Stimulated activated CD8-positive, alpha-beta memory T cell treated with anti-CD3 and anti-CD28 coated beads, Interleukin-7, amount 100 ng/mL, for 24 hours (primary cell): ENCODE measurements around the gene SMARCA2.

ENCODE experiments used
- DNase-seq: peaks from one replicate; pipeline ENCODE4 v3.0.0-alpha.2; 2020; ENCODE audit warnings: low read depth

Gene SMARCA2

GRCh38 chr9:2093920-2094597, 78.9 kb downstream of the SMARCA2 start:
- DNase-seq, result no peak

DNA sequence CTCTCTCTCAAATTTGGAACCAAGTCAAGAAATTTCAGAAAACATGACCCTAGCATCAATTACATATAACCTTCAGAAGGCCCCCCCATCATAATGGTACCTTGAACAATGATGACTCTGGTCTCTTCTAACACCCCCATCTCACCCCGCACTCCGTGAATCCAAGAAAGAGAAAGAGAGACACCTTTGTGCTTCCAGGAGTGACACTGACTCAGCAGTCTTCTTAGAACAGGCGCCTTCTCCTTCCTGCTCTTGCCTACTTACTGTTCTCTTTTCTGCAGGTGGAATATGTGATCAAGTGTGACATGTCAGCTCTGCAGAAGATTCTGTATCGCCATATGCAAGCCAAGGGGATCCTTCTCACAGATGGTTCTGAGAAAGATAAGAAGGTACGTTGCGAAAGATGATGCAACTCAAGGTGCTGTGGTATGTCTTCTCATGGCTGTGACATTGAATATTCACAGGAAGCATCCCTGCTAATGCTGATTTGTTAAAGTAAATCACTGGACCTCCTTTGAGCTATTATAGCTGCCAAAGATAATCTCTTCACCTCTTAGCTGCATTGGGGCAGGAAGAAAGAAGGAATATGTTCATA, 81.3 kb downstream of the SMARCA2 start:
- no peak for DNase-seq

GRCh38 chr9:2106666-2107065, 91.5 kb downstream of the SMARCA2 start:
- no peak for DNase-seq

GRCh38 chr9:2107906-2108451, 92.8 kb downstream of the SMARCA2 start:
- DNase-seq, result no peak

DNA sequence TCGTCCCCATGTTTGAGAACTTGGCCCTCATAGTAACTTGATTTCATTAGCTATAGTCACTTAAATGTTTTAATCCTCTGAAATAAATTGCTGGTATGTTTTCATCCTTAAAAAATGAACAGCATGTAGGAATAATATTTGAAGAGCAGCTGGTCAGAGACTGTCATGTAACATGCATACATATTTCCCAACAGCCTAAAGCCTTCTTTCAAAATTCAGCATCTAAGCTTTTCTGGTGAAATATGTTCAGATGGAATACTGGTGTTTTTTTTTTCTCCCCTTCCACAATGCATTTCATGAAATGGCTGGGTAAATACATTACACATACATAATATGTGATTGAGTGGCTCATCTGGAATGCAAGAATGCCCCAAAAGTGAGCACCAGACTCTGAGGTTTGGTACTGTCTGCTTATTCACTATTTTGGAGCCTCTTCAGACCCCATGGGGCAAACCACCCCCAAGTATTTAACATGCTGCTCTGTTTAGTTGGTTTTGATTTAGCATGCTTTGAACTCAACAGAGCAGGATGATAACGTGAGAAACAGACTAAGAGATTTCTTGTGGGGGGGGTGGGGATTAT, 94.0 kb downstream of the SMARCA2 start:
- no peak for DNase-seq

DNA sequence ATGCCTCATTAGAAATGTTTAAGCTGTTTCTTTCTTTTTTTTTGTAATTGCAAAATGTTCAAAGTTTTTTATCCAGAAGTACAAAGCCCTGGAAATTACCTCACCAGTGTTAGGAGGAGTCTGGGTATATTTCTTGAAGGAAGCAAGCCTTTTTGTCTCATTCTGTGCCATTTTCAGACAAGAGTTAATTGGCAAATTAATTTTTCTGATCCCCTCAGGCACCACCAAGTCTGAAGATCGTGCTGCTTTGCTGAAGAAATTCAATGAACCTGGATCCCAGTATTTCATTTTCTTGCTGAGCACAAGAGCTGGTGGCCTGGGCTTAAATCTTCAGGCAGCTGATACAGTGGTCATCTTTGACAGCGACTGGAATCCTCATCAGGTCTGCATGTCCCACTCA, 94.9 kb downstream of the SMARCA2 start:
- no peak for DNase-seq

DNA sequence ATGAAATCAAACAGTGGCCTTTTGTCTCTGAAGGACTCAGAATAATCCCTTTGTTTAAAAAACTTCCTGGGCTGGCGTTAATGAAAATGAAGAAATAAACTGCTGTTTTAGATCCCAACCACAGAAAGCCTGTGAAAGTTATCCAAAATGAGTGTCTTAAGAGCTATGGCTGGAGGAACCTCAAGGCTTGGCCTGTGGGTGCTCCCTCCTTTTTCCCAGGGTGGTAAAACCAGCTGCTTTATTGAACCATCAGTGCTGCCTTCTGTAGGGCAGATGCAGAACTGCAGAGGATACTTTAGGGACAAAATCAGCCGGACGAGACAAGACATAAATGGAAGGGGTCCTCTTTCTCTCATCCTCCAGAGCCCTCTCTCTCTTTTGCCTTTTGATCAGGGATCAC, 100.9 kb downstream of the SMARCA2 start:
- no peak for DNase-seq

DNA sequence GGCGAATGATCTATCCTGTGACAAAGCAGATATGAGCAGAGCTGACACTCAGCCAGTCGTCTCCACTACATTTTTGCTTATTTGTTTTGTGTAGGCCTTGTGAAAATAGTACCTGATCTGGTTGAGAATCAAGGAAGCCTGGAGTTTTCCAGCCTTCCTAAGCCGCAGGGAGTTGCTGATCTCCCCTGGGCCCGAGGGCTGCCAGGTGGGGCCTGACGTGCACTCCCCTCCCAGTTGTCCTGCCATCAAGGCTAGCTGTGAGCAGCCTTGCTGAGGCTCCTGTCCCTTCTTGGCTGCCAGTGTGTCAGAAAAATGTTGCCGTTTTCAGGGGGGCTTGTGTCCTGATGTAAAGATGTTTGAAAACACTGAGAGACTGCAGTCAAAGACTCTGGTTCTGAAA, 102.4 kb downstream of the SMARCA2 start:
- DNase-seq, result no peak

- DNase-seq, result no peak
Measured at GRCh38 chr9:2119566-2119965, 104.4 kb downstream of the SMARCA2 start.

- no peak for DNase-seq
Measured at GRCh38 chr9:2120926-2121689, 106.0 kb downstream of the SMARCA2 start.

DNA sequence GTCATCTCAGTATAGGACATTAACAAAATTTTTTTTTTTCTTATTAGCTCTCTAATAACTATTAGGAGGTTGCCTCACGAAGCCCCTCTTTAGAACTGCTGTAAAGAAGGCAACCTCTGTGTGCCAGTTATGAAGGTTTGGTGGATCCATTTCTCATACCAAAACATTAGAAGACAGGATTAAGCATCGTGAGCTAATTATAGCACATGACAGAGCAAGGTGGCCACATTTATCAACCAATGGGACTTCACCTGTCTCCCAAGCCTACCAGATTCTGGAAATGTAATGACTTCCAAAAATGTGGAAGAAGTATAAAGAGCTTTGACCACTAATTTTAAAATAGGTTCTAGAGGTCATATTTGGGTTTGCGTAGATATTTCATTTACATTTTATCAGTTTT, 107.2 kb downstream of the SMARCA2 start:
- no peak for DNase-seq

DNA sequence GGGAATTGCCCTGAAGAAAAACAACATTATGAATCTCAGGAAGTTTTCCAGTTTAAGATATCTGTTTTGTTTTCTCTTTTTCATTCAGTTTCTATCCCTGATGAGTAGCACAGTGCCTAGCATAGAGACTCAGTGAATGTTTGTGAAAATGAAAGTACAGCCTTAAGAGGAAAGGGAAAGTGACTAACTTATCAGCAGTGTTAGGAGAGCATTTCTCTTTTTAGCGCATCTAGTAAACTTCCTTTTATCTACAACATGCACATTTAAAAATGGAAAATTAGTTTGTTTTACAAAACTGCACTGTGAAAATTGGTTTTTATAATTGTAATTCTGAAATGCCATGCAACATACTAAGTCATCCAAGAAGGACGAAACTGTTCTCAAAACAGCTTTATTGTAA, 110.8 kb downstream of the SMARCA2 start:
- DNase-seq, result no peak

DNA sequence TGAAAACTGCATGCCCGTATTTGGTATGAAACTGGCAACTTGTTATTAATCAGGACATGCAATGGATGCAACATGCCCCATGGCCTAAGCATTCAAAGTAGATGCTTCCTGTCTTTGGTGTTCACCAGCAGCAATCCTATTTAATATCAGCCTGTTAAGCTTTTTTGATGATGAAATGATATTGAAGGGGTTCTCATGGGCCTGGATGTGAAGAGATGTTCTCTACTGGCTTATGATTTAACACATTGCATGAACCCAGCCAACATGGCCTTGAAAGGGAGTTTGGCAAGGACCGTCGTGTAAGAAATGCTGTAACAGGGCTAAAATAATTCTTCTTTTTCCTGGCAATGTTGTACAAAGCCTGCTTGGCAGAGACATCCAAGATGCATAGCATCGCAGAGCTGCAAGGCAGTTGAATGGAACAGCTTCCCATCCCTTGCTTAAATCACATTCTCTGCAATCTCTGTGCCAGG, 111.2 kb downstream of the SMARCA2 start:
- DNase-seq, result no peak

DNA sequence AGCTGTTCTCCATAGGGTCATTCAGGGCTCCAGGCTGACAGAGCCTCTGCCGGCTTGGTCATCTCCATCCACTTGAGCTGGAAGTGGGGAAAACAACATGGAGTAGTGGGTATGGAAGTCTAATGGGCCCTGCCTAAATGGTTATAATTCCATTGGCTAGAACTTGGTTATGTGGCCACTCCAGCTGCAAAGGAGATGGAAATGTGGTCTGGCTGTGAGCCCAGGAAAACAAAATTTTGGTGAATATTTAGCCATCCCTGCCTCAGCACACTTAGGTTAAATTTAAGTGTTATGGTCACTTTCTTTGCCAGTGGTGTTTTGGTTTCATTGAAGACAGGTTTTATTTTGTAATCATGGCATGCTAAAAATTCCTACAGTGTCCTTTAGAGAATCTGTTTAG, 112.3 kb downstream of the SMARCA2 start:
- DNase-seq, result no peak

- DNase-seq, result no peak
Measured at GRCh38 chr9:2128141-2128540, 113.0 kb downstream of the SMARCA2 start.

GRCh38 chr9:2128618-2129017, 113.5 kb downstream of the SMARCA2 start:
- no peak for DNase-seq

DNA sequence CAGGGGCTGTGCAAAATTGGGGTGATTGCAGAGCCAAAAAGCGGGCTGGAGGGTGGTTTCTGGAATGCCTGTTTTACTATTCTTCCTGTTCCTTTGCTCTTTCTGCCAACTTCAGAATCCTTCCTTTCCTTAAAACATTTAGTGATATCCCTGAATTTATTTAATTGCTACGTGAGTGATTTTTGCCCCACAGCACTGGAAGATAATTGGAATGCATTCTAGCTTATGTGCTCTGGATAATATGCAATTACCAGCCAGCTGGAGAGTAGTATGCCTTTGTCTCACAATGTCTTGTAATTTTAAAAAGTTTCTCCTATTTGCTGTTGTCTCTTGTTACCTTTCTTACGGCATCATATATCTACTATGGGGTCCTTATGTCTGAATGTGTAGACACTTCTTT, 115.8 kb downstream of the SMARCA2 start:
- DNase-seq, result no peak

DNA sequence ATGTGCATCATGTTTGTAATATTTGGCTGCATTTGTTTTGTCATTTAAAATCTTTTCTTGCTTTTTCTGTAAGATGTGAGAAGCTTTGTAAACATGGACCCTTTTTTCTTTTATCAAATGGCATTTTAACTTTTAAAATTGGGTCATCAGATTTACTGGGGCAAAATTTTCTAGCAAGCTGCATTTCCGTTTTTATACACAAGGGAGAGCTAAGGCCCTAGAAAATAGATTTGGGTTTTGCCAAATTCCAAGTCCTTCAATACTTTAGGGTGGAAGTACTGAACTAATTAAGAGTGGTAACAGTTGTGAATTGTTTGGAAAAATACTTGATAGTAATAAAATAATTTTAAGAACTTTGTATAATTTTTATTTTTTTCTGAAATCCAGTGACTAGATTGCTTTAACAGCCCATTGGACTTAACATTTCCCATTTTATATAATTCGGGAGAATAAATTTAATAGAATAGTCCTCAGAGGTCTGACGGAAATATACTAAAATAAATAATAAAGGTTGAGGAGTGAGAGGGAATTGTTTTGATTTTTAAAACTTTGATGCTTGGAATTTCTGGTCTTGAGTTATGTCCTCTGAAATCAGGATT, 117.4 kb downstream of the SMARCA2 start:
- DNase-seq, result no peak

DNA sequence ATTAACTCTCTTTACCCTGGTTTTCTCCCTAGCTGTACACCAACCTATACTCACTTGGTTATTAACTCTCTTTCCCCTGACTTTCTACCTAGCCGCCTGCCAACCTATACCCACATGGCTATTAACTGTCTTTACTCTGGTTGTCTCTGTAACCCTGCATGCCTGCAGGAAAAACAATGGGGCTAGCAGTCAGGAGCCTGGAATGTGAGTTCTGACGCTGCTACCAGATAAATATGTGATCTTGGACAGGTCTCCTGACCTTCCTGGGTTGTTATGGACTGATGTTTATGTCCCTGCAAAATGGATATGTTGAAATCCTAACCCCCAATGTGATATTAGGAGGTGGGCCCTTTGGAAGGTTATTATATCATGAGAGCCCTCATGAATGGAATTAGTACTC, 119.2 kb downstream of the SMARCA2 start:
- DNase-seq, result no peak

DNA sequence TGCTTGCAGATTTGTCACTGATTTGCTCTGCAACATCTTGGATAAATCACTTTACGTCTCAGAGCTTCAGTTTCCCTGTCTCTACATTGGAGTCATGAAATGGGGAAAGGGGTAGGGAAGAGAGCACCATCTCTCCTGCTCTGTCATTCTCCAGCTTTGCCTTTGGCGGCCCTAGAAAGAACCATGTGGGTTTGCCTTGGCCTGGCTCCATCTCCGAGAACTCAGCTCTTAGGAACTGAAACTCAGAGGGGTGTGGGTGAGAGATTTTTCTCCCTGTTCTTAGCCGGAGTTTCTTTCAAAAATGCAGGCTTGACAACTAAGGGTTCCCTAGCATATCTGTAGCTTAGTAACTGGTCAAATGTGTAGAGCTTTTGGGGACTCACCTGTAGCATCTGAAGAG, 123.5 kb downstream of the SMARCA2 start:
- no peak for DNase-seq

DNA sequence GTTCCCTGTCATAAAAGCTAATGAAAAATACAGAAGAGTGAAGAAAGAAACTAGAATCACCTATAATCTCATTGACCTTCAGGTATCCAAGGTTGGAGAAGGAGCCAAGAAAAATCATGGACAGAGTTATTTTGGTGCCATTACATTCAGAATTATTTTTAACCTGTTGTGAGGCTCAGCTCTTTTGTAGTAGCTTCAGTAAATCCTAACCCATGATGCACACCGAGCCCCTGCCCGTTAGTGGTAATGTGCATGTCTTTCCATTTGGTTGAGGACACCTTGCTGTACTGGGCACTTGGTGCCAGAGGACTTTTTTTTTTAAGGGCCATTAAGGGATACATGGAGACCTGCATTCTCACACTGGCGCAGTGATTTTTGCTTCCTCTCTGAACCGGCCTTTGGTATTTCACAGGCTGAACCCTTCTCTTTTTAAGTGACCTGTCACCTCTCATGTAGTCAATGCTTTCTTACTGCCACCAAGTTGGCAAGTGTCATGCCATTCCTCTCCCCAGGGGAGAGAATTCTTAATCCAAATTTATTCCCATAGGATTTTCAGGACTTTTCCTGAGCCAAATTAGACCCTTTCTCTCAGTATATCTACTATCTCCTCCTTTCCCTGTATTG, 125.6 kb downstream of the SMARCA2 start:
- DNase-seq, result no peak

DNA sequence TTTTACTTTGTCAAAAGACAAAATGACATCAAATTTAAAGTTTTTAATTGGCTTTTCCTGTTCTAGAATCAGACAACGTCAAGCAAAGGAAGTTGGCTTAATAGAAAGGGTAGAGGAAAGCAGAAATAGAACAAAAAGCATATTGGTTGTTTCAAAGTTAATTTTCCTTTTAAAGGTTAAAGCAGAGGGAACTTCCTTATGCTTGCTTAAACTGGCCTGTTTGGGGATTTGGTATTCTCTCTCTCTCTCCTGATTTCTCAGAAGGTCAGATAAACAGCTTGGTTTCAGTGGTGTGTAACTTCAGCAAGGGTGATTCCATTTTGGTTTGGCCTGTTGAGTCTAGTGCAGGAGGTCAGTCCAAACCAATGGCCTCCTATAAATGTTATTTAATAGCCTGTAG, 127.1 kb downstream of the SMARCA2 start:
- no peak for DNase-seq
